HUES64 (cell line): ENCODE data around the gene TMEM178B.
"Not testable (repeated sequence)": the region's sequence is repeated elsewhere in the genome, so short reads cannot be mapped to it uniquely, and the experiment has no call there.

Experiments
- H3K27ac ChIP-seq: 2 replicates; pipeline ENCODE4 v1.7.0; 2013; ENCODE audit warnings: low read depth, low read length, inconsistent platforms
- H3K27me3 ChIP-seq: 2 replicates; pipeline ENCODE4 v1.6.1; 2013; ENCODE audit warnings: mild to moderate bottlenecking, low read length; ENCODE audit not compliant: insufficient read depth
- H3K36me3 ChIP-seq: 2 replicates; pipeline ENCODE4 v1.6.1; 2013; ENCODE audit warnings: mild to moderate bottlenecking, low read length; ENCODE audit not compliant: insufficient read depth
- H3K4me1 ChIP-seq: 2 replicates; pipeline ENCODE4 v1.6.1; 2013; ENCODE audit warnings: mild to moderate bottlenecking, low read length, moderate library complexity; ENCODE audit not compliant: insufficient read depth
- H3K4me3 ChIP-seq: 2 replicates; pipeline ENCODE4 v1.5.1; 2013; ENCODE audit warnings: mild to moderate bottlenecking, low read length, moderate library complexity
- H3K9ac ChIP-seq: 2 replicates; pipeline ENCODE4 v1.6.1; 2013; ENCODE audit warnings: mild to moderate bottlenecking, low read depth, low read length
- H3K9me3 ChIP-seq: 2 replicates; pipeline ENCODE4 v1.6.1; 2013; ENCODE audit warnings: low read depth, low read length; ENCODE audit not compliant: insufficient read depth
- WGBS: fragments of 150-250, 120-280 bp; methylation state at CpG from one replicate; pipeline ENCODE4 v1.1.7; 2013; ENCODE audit warnings: missing lambda C conversion rate; 5-methylcytosine and 5-hydroxymethylcytosine counted together

The TMEM178B gene

GRCh38 chr7:141045842-141046620 is 27.8 kb upstream of the TMEM178B start:
- Histone ChIP-seq H3K4me1 (no peaks in the 10 kb centered on the region), H3K27me3 (no peaks in the 10 kb centered on the region), H3K4me3 (no peak overlapping the region), H3K9ac (no peak overlapping the region), H3K9me3 (no peaks in the 10 kb centered on the region), H3K36me3 (no peaks in the 10 kb centered on the region), H3K27ac (no peak overlapping the region)
- 97% methylated on average over 7 of the region's 7 CpGs for WGBS

GRCh38 chr7:141053626-141054025 is 20.2 kb upstream of the TMEM178B start:
- H3K27ac ChIP-seq, result no peak overlapping the region
- no peak overlapping the region for H3K9ac ChIP-seq
- no peaks in the 10 kb centered on the region for H3K4me1 ChIP-seq
- no peak overlapping the region for H3K4me3 ChIP-seq
- H3K9me3 ChIP-seq, result no peaks in the 10 kb centered on the region
- no peaks in the 10 kb centered on the region for H3K36me3 ChIP-seq
- 87% methylated on average over 9 of the region's 9 CpGs for WGBS
- no peaks in the 10 kb centered on the region for H3K27me3 ChIP-seq

- no peaks in the 10 kb centered on the region for H3K27me3 ChIP-seq
- H3K9ac ChIP-seq, result no peak overlapping the region
- no peak overlapping the region for H3K4me3 ChIP-seq
- H3K36me3 ChIP-seq, result no peaks in the 10 kb centered on the region
- no peaks in the 10 kb centered on the region for H3K9me3 ChIP-seq
- H3K4me1 ChIP-seq, result no peaks in the 10 kb centered on the region
- WGBS, result 94% methylated on average over 3 of the region's 4 CpGs
- no peak overlapping the region for H3K27ac ChIP-seq
These were observed 18.7 kb upstream of the TMEM178B start for GRCh38 chr7:141055146-141055545.

GRCh38 chr7:141057788-141058187 is 16.1 kb upstream of the TMEM178B start:
- Histone ChIP-seq H3K4me3 (no peak overlapping the region), H3K9me3 (no peaks in the 10 kb centered on the region), H3K27ac (no peak overlapping the region), H3K36me3 (no peaks in the 10 kb centered on the region), H3K27me3 (no peaks in the 10 kb centered on the region), H3K4me1 (no peaks in the 10 kb centered on the region), H3K9ac (no peak overlapping the region)
- 94% methylated on average over 3 of the region's 3 CpGs for WGBS

- H3K27ac ChIP-seq, H3K4me1 ChIP-seq, H3K9ac ChIP-seq, H3K9me3 ChIP-seq, H3K36me3 ChIP-seq: not testable (repeated sequence)
- Histone ChIP-seq H3K4me3 (peak overlapping the region; percentile 32; the same call in 1 of the 2 replicates), H3K27me3 (peaks cover 37% of the 10 kb centered on the region)
- WGBS, result 65% methylated on average over 9 of the region's 16 CpGs
These were observed 6.0 kb upstream of the TMEM178B start for GRCh38 chr7:141067856-141068255.

- H3K4me3 ChIP-seq, result peak overlapping the region; percentile 88
- WGBS, result 3% methylated on average over 30 of the region's 30 CpGs
- H3K27ac ChIP-seq, result no peak overlapping the region
- peaks cover 70% of the 10 kb centered on the region for H3K27me3 ChIP-seq
- H3K4me1 ChIP-seq, result peaks cover 17% of the 10 kb centered on the region
- H3K9ac ChIP-seq, result peak overlapping the region; percentile 62
- no peaks in the 10 kb centered on the region for H3K36me3 ChIP-seq
- H3K9me3 ChIP-seq, result no peaks in the 10 kb centered on the region
These were observed 2.5 kb upstream of the TMEM178B start for GRCh38 chr7:141071260-141071854.

GRCh38 chr7:141071855-141072547 is 1.9 kb upstream of the TMEM178B start:
- peak overlapping the region; percentile 62 for H3K9ac ChIP-seq
- H3K4me3 ChIP-seq, result peak overlapping the region; percentile 88
- H3K27ac ChIP-seq, result no peak overlapping the region
- WGBS, result 2% methylated on average over 21 of the region's 21 CpGs
- no peaks in the 10 kb centered on the region for H3K9me3 ChIP-seq
- no peaks in the 10 kb centered on the region for H3K36me3 ChIP-seq
- peaks cover 70% of the 10 kb centered on the region for H3K27me3 ChIP-seq
- peaks cover 20% of the 10 kb centered on the region for H3K4me1 ChIP-seq

- peaks cover 70% of the 10 kb centered on the region for H3K27me3 ChIP-seq
- under 1% methylated on average over 61 of the region's 61 CpGs for WGBS
- H3K4me3 ChIP-seq, result peak overlapping the region; percentile 88
- 0 out of 2 replicates have a peak overlapping the region, but pooled peaks have one; percentile 20 for H3K9ac ChIP-seq
- H3K9me3 ChIP-seq, result no peaks in the 10 kb centered on the region
- H3K4me1 ChIP-seq, result peaks cover 20% of the 10 kb centered on the region
- H3K36me3 ChIP-seq, result no peaks in the 10 kb centered on the region
- H3K27ac ChIP-seq, result no peak overlapping the region
These were observed 1.2 kb upstream of the TMEM178B start for GRCh38 chr7:141072548-141073172.

GRCh38 chr7:141073173-141073640 is 657 bp upstream of the TMEM178B start:
- H3K9me3 ChIP-seq, result no peaks in the 10 kb centered on the region
- no peak overlapping the region for H3K27ac ChIP-seq
- peaks cover 20% of the 10 kb centered on the region for H3K4me1 ChIP-seq
- no peaks in the 10 kb centered on the region for H3K36me3 ChIP-seq
- peak overlapping the region; percentile 2; the same call in 1 of the 2 replicates for H3K9ac ChIP-seq
- peak overlapping the region; percentile 88 for H3K4me3 ChIP-seq
- under 1% methylated on average over 60 of the region's 60 CpGs for WGBS
- H3K27me3 ChIP-seq, result peaks cover 70% of the 10 kb centered on the region

GRCh38 chr7:141074162-141074991 is 513 bp downstream of the TMEM178B start:
- H3K36me3 ChIP-seq, result no peaks in the 10 kb centered on the region
- peak overlapping the region; percentile 88 for H3K4me3 ChIP-seq
- no peaks in the 10 kb centered on the region for H3K9me3 ChIP-seq
- peak overlapping the region; percentile 80 for H3K9ac ChIP-seq
- no peak overlapping the region for H3K27ac ChIP-seq
- peaks cover 20% of the 10 kb centered on the region for H3K4me1 ChIP-seq
- peaks cover 68% of the 10 kb centered on the region for H3K27me3 ChIP-seq
- WGBS, result under 1% methylated on average over 75 of the region's 75 CpGs
